ENCODE measurements around the gene PCTP.
A peak's percentile ranks its signal among the peaks of the same experiment; 100 is the strongest.

Gene PCTP

GRCh38 chr17:55750750-55751657 is at the start of gene PCTP:
PCTP (plus strand) TSS chr17:55751051; CDS start chr17:55751104, 53 bp downstream.
- peak; percentile 85 for DNase-seq

DNA sequence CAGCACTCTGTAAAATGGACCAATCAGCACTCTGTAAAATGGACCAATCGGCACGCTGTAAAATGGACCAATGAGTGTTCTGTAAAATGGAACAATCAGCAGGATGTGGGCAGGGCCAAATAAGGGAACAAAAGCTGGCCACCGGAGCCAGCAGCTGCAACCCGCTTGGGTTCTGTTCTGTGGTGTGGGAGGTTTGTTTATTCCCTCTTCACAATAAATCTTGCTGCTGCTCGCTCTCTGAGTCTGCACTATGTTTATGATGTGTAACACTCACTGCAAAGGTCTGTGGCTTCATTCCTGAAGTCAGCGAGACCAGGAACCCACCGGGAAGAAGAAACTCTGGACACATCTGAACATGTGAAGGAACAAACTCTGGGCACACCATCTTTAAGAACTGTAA is 48.7 kb upstream of the PCTP start:
- no peak for DNase-seq

DNA sequence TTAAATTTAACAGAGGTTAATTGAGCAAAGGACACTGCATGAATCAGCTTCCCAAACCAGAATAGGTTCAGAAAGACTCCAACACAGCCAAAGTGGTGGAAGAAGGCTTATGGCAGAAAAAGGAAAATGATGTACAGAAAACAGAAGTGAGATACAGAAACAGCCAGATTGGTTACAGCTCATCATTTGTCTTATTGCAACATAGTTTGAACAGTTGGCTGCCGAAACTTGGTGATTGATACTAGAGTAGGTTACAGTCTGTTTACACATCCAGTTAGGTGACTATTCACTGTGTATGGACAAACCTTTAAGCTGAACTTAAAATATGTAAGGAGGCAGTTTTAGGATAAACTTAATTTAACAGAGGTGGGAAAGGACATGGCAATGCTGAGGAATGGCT is 46.5 kb upstream of the PCTP start:
- DNase-seq = no peak

- no peak for DNase-seq
Measured at GRCh38 chr17:55705847-55706246, 45.0 kb upstream of the PCTP start.

GRCh38 chr17:55706808-55707773 is 43.8 kb upstream of the PCTP start:
- DNase-seq = no peak

DNA sequence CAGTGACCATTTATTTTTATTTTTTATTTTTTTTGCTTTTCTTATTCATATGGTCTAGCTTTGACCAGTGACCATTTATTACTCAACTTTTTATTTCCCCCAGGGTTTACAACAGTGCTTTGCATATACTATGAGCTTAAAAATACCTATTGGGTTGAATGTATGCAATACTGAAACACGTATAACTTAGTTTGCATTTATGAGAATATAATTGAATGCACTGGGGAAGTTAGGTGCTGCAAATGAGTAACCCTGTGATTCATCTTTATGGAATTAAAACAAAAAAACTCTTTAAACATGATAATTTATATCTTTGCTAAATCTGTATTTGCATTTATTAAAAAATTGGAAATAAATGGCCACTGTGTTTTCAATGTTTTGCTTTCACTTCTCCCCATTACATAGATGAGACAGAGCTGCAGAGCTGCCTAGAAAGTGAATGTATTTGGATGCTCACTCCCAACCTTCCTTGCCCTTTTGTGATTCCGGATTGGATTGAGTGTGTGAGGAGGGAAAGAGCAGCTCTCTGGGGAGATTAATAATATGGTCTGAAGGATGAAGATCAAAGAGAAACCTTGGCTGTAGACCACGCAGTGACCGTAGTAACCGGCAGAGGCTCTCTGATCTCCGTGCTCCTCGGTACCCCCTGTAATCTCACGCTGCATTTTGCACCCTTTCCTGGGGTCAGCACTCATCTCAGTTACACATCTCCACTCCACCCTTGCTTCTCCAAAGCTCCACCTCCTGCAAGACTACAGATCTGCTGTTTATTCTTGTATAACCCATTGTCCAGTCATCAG is 42.5 kb upstream of the PCTP start:
- DNase-seq = no peak

DNA sequence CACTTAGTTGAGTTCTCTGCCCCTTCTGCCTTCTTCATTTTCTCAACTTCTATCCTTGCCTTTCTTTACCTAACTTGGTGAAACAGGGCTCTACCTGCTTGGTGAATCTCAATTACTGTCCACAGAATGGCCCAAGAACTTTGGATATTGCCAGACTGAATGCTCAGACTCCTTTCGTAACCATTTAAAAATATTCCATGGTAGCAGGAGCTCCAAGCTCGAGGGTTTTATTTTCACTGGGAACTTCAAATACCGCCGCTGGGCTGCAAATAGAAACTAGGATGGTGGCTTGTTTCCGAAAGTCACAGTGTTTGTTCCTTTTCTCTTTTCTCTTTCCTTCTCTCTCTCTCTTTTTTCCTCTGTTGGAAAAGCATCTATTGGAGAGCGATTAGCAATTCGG is 41.4 kb upstream of the PCTP start:
- DNase-seq = no peak

- no peak for DNase-seq
Measured at GRCh38 chr17:55709984-55710383, 40.9 kb upstream of the PCTP start.

DNA sequence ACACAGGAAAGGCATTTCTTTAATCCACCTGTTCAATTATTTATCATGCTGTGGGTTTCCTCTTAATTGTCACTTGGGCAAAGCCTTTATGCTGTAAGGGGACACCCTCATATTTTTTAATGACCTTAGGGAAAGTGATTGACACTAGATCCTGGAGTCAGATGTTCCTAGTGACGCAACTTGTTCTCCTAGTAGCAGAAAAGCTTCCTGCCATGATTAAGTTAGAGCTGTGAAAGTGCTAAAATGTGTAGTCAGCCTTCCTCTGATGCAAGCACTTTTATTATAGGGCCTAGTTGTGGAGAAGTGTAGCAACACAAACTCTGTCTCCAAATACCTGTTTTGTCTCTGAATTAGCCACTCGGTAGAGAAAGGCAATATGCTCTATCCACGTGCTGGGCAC is 40.4 kb upstream of the PCTP start:
- DNase-seq = no peak

GRCh38 chr17:55710829-55711496 is 39.9 kb upstream of the PCTP start:
- DNase-seq = no peak

DNA sequence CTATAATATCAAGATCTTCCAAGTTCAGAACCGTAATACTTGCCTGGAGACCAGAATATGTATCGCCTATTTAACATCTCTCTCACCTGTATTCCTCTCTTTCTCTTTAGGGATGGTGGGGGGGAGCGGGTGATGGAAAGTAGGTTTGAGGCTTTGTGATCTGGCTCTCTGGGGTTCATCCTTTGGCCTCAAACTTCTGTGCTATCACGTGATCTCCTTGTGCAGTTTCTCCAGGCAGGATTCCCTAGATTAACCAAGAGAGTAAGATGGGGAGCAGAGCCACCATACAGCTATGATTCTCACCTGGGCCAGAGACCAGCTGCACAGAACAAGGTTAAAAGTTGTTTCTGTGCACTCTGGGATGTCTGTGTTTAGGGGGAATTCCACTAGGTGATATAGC is 33.4 kb upstream of the PCTP start:
- no peak for DNase-seq

DNA sequence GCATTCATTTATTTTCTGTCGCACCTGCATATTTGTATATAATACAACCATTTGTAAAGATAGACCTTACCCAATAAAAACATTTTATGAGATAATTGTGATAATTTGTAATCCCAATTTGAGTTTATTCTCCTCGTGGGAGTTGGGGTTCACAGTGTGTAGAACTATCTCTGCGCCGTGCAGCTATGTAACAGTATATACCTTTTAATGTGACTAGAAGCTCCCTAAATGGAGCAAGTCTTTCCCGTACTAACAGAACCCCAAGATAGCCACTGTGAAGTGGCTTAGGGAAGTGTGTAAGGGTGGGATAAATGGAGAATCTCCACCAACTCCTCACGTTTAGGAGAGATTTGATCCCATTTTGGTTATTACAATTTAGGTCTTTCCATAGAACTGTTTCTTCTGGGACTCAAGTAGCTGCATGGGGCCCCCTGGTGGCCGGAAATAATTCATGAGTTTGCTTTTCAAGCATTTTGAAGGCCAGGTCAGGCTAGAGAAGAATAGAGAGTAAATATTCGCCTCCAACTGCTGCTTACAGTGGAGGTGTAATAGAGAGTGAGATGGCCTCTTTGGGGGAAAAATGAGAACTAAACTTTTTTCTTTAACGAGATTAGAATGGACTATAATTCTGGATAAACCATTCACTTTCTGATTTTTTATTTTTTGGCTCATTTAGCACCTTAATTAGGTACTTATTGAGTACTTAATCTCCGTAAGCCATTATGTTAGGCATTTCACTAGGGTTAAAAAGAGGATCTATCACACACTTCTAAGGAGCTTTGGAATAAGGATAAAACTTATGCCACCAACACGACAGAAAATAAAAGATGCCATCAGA is 32.7 kb upstream of the PCTP start:
- DNase-seq = peak; percentile 40

- no peak for DNase-seq
Measured at GRCh38 chr17:55720919-55721836, 29.7 kb upstream of the PCTP start.

DNA sequence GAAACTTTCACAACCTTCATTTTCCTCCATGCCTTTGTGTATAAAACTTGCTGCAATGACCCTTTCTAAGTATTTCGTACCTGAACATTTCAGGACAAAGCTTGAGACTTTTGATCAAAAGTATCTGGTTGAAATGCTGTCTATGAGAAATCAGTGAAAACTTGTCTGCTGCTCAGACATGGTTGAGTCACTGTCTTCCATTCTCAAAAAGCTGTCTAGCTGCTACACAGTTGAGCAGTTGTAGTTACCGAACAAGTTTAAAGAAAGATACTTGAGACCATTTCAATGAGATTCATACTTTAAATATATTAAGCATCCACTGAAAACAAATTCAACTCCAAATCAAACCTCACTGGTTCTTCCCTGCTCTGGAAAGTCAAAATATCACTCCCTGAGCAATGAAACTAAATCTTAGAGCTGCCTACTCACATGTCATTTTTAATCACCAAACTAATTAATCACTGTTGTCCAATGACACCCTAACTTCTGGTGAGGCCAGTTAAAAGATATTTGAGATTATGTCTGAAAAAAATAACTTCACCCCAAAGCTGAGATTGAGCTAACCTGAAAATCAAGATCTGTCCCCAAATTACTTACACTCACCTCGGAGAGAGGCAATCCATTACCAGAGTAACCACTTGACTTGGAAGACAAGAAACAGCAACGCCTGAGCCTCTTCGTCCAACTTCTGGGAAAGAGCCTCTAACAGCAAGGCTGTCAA is 28.7 kb upstream of the PCTP start:
- DNase-seq = no peak

DNA sequence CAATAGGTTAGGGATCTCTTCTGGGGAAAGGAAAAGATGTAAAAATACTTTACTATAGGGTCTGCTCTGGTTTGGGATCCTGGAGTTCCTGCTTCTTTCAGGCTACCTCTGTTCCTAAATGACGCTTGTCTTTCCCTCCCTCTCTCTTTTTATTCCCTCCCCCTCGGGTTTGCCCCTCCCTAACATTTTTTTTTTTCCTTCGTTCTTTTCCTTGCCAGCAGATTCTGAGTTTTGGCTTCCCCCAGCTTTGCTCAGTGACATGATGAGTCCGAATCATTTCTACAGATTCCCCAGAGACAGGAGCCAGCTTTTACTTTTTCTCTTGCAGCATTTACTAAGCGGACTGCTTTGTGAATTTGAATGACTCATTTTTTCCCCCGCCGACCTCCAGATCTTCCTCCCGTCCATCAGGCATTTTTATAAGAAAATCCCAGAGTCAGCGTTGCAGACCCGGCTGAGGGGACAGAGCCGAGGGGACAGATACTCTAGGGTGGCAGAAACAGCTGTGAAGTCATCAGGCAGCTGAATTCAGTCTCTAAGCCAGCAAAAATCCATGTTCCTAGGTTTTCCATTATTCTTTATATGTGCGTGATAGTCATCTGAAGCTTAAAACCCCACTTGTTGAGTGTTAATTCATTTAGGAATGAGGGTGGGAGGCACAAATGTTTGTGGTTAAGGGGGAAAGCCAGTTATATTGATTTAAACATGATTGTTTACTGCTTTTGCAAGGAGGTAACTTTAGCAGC is 27.9 kb upstream of the PCTP start, which contains the start of gene TMEM100:
TMEM100 (minus strand) TSS at position 123 of the 746 bp plus-strand sequence. CDS start 1,794 bp downstream, outside the sequence.
- DNase-seq = no peak

DNA sequence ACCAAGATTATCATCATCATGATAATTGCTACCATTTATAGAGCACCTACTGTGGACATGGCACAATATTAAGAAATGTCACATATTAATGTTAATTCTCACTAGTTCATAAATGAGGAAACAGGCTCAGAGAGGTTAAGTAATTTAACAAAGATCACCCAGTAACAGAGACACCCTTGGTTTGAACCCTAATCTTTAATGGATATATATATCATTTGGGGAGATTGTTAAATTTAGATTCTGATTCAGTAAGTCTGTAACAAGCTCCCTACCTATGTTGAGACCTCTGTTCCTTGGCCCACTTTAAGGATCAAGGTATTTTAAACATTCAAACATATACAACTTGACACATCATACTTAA is 27.4 kb upstream of the PCTP start:
- no peak for DNase-seq

DNA sequence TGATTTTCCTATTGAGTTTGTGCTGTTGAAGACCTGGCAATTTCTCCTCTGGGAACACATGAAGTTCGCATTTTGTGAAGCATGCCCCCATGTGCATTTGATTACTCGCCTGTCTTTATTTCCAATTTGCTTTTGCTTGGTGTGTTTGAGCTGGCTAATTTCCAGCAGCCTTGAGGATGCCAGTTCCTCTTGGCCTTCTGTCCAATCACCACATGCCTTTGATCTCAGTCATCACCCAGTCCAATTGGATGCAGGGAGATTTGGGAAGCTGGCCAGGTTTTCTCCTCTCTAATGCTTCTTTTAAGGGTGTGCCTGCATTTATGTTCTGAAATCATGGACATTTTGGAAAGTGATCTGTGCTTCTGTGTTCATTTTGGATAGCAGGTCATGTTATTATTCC is 24.4 kb upstream of the PCTP start:
- DNase-seq = no peak

GRCh38 chr17:55727275-55727674 is 23.6 kb upstream of the PCTP start:
- no peak for DNase-seq

DNA sequence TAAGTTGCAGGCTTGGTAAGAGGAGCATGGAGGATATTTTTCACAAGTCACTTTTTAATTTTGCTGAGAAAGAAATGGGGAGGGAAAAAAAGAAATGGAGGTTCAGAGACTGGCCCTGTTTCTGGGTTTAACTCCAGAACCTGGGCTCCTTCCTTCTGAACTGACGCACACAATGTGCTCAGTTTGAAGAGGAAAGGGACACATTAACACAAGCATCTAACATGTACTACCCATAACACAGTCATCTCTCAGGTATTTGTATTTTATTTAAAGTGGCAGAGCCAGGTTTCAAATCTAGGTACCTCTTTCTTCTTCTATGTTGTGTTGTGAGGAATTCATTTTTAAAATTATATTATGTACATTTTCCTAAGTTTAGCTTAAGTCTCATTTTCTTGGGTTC is 22.9 kb upstream of the PCTP start:
- DNase-seq = no peak
